Stimulated activated CD8-positive, alpha-beta memory T cell treated with anti-CD3 and anti-CD28 coated beads, Interleukin-12 subunit alpha, Interleukin-12 subunit beta, amount 100 ng/mL, for 1 hour (primary cell): ENCODE measurements around the gene MTOR.
A peak's percentile ranks its signal among the peaks of the same experiment; 100 is the strongest.
"Not testable (repeated sequence)": the region's sequence is repeated elsewhere in the genome, so short reads cannot be mapped to it uniquely, and the experiment has no call there.

Source experiments
- DNase-seq: peaks from one replicate; pipeline ENCODE4 v3.0.0-alpha.2; 2020; ENCODE audit warnings: low read depth

Gene MTOR

DNA sequence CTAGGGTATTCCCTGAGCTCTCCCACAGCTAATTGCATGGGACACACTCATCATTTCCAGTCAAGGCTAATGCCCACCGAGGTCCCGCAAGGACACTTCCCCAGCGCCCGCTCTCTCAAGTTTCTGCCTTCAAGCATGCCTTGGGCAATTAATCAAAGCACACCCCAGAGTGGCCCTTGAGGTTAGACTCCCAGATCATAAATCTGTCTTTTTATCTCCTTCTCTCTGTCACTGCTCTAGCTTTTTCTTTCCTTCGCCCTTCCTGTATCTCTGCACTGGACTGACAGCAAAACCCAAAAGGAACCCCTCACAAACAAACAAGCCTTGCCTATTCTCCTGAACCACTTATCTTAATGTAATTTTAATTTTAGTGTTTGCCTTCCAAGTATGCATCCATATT lies 154.8 kb downstream of the MTOR start:
- no peak for DNase-seq

DNA sequence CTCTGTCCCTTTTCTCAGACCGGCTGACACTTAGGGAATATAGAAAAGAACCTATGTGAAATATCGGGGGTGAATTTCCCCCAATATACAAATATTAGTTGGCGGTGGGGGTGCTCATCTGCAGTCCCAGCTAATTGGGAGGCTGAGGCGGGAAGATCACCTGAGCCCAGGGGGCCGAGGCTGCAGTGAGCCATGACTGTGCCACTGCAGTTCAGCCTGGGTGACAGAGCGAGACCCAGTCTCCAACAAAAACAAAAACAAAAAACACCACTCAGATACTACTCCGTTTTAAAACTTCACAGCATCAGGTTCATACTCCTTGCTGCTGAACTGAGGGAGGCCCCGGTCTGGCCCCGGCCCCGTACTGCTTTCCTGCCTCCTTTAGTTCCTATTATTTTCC lies 156.8 kb downstream of the MTOR start:
- no peak for DNase-seq

DNA sequence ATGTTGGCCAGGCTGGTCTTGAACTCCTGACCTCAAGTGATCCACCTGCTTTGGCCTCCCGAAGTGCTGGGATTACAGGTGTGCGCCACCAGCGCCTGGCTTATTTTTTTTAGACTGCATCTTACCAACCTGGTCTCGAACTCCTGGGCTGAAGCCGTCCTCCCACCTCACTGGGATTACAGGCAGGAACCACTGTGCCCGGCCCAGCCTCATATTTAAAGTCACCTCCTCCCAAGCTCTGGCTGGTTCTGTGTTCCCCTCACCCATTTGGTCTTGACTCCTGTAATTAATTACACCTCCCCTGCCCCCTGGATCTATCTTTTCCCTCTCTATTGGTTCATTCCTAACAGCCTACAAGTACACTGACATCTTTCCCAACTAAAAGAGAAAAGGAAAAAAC lies 161.0 kb downstream of the MTOR start:
- DNase-seq: no peak

DNA sequence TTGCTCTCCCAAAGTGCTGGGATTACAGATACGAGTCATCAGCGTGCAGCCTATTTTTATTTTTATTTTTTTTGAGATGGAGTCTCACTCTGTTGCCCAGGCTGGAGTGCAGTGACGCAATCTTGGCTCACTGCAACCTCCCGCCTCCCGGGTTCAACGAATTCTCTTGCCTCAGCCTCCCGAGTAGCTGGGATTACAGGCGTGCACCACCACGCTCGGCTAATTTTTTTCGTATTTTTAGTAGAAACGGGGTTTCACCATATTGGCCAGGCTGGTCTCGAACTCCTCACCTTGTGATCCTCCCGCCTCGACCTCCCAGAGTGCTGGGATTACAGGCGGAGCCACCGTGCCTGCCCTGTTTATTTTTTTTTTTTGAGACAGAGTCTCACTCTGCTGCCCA lies 161.5 kb downstream of the MTOR start:
- DNase-seq: not testable (repeated sequence)

DNA sequence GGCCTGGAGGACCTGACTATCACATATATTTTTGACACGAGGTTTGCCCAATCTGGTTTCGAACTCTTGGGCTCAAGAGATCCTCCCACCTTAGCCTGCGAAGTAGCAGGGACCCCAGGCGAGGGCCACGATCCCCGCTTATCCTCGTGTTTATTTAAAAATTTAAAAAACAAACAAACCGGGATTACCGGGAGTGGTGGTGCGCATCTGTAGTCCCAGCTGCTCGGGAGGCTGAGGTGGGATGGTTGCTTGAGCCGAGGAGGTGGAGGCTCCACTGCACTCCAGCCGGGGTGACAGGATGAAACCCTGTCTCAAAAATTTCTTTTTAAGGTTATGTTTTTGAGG lies 162.2 kb downstream of the MTOR start:
- no peak for DNase-seq

DNA sequence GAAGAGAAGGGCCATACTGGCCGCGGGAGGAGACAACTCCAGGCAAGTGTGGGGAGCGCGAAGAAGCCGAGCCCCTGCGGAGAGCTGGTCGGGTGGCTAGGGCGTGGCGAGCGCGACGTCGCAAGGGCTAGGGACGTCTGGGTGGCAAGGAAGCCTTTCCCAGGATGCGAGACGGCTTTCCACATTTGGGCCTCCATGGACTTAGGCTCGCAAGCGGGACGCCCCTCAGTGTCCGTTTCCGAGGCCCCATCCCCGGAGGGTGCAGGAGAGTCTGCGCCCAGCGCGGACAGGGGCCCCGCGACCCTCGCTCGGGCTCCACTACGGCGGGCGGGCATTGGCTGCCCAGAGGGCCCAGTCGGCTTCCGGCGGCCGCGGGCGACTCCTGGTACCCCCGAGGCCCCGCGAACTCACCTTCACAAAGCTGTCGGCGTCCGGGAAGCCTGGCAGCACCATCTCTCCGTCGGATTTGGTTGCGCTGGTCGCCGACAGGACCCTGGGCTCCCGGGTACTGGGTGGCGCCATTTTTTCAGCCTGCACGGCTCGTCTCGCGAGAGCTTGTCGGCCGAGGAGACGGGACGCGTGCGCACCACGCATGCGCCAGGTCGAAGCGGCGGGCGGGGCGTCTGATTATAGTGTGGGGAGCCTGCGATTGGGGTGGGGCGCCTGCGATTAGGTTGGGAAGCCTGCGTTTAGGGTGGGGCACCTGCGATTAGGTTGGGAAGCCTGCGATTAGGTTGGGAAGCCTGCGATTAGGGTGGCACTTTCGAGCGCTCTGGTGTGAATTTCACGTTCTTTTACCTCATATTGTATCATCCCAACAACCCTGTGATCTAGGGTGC lies 162.8 kb downstream of the MTOR start, which contains the start of gene EXOSC10:
Gene EXOSC10 (minus strand): TSS at position 560 of the 839 bp plus-strand sequence. CDS start 38 bp downstream, at position 522.
- DNase-seq: peak; percentile 90

DNA sequence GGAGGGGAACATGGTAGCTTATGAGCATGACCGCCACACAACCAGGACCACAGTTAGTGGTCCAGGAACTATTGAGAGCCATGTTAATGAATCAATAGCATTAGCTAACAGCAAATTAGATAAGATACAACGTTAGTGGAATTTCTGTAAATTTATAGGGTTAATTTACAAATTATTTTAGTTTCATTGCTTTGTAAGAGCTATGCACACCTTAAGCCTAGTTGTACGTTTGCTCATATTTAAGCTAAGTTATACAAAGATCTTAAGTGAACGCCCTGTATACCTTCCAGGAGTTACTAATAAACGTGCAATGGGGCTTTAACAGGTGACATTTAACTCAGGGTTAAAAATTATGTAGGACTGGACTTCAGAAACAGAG lies 163.4 kb downstream of the MTOR start:
- no peak for DNase-seq

DNA sequence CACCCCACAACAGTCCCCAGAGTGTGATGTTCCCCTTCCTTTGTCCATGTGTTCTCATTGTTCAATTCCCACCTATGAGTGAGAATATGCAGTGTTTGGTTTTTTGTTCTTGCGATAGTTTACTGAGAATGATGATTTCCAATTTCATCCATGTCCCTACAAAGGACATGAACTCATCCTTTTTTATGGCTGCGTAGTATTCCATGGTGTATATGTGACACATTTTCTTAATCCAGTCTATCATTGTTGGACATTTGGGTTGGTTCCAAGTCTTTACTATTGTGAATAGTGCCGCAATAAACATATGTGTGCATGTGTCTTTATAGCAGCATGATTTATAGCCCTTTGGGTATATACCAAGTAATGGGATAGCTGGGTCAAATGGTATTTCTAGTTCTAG lies 178.6 kb downstream of the MTOR start:
- DNase-seq: not testable (repeated sequence)

DNA sequence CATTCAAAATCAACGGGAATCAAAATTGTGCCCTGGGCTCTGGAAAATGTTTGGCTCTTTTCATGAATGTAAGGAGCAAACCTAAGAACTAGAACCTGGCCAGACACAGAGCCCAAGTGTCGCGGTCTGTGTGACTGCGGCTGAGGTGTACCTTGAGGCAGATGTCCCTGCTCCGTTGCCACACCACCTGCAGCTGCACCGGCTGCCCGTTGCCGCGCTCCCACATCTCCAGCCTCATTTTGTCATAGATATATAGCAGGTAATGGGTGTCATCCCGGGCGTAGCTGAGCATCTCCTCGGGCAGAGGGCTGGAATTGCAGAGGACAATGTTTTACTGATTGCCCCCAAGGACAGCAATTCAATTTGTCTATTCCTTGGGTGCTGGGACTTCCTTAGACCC lies 181.4 kb downstream of the MTOR start:
- no peak for DNase-seq

DNA sequence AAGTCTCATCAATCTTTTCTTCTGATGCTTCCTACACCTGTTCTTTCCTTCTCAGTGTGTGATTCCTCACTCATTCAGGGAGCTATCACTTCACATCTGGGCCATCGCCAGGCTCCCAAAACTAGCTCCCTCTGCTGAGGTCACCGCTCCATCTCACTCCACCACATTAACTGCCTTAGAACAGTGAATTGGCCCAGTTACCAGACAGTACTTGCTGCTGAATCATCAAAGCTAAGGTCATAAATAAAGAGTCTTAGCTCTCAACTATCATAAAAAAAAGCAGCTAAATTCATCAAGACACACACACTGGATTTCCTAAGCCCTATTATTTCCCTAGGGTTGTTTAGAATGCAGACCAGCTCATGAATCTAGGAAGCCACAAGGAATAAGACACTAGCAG lies 183.7 kb downstream of the MTOR start:
- no peak for DNase-seq

DNA sequence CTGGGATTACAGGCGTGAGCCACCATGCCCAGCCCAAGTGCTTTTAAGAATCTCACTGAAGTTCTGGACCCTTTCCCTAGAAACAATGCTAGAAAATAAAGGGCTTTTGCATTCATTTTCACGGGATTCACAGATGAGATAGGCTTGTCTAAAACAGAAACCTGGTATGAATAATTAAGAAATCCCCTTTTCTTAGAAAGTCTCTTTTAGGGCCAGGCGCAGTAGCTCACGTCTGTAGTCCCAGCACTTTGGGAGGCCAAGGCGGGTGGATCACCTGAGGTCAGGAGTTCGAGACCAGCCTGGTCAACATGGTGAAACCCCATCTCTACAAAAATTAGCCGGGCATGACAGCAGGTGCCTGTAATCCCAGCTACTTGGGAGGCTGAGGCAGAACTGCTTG lies 189.0 kb downstream of the MTOR start:
- DNase-seq: not testable (repeated sequence)

DNA sequence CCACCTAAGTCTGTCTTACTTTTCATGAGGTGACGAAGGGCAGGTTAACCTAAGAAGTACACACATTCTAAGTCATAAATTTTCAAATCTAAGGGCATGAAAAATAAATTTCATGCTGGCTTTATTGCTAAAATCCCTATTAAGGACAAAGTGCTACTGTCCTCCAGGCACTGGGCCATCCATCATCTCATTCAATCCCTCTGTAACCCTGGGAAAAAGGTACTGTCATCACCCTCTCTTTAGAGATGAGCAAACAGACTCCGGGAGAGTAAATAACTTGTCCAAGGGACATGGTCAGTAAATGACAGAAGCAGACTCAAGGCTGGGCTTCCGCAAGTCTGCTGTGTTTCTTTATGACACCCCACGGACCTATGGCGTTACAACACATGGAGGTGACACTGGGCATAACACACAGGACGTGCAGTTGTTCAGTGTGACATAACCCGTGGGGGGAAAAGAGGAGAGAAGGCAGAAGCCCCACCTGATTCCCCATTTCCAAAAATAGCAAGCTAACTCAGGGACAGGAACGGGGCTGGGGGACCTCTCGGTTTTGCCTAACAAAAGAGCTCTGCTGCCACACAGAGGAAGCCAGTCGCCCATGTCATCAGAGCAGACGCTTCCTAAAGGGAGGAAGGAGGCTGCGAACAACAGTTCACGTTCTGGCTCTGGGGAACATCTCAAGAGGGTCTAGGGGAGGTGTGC lies 190.0 kb downstream of the MTOR start:
- no peak for DNase-seq

DNA sequence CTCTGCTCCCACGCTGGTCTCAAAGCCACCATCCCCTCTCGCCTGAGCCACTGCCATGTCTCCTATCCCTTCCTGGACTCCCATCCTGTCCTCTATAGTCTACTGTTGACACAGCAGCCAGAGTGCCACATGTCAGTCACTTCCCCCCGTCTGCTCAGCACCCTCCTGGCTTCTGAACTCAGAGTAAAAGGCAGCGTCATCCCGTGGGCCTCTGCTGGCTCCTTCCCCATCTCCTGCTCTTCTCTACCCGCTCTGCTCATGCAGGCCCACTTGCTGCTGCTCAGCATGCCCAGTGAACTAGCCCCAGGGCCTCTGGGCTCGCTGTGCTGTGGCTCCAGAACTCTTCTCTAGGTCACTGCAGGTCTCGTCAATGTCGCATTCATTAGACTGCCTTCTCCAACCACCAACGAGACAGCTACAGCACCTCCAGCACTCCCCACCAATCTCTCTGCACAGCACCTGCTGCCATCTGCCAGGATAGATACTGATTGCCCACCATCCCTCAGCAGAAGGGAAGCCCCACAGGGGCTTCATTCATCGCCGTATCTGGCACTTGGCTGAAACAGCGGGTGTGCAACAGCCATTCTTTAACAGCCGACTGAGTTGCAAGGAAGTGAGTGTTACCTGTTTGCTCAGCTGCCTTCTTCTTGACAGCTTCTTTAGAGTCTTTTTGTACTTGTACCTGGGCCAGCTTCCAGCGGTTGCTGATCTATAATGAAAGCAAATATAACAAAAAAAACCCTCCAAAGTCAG lies 190.7 kb downstream of the MTOR start:
- no peak for DNase-seq

DNA sequence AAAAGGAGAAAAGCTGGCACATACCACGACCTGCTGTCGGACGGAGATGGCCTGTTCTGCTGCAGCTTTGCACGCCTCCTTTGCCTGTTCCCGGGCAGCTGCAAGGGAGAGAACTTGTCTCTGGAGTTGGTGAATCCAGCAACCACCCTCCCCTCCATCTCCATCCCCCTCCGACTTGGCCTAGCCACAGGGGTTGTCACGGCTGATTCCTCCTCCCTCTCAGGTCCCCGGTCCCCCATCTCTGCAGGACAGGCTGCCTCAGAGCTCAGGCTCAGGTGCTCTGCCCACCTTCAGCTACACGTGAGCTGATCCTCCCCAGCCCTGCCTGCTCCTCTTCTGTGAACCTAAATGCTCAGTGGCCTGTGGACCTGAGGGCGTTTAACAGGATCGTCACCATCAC lies 191.5 kb downstream of the MTOR start:
- DNase-seq: no peak

DNA sequence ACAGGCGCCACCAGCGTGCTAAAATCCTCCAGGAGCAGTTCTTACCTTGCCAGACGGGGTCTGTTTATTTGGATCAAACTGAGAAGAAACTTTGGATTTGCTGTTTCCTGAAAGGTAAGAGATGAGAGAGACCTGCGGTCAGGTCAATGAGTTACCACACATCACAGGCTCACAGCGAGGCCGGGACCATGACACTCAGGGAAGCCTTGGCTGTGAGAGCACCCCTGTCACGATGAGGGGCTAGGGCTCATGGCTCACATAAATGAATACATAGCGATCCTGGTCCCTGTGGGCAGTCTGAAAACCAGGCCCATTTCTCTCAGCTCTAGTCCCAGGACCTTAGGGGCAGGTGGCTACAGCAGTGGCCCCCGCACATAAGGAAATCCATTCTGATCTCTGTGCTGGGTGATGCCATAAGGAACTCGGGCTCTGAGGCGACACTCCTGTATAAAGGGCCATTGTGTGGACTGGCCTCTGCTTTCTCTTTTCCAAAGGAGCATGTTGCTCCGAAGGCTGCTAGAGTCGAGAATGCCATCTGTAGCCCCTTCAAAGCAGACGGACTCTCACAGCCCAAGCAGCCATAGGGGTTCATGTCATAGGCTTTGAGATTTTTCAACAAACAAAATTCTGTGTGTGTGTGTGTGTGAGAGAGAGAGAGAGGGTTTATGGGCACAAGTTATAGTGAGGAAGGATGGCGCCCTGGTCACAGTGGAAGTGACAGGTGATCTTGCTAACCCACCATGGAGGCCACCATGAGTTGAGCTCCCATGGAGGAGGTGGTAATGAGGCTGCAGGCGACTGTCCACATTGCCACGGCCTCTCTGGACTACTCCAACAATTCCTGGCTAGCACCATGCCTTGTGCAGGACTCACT lies 193.5 kb downstream of the MTOR start:
- DNase-seq: no peak

DNA sequence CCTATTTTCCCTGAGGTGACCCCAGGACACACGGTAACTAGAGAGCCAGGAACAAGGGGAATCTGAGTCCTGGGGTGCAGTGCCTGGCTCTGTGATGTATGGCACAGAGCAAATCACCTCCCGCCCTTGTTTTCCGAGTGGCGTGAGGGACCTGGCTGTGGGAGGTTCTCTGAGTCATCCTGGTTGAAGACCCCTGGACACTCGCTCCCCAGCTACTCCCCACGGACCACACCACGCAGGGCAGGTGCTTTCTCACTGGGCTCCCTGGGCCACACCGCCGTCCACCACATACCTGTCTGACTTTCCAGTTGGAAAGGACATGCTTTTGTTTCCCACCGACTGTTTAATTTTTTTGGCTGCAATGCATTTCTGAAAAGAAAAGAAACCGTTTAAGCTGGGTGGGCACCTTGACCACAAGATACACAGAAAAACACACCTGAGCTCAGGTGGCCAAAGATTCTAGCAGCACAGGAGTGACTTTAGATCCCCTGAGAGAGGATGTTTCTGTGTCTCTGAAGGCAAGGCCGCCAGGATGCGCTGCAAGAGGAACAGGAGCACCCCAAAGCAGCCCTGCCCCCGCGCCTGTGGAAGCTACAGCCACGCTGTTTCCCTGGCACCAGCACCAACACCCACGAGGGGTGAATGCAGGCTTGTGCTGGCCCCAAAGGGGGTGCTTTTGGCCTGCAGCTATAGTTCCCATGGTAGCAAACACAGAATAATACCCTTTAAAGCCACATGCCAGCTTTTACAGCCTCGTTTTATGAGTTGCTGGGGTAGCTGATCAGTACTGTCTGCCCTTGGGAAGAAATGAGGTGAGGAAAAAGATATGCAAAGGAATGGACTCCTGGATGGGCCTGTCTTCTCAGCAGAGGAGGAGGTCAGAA lies 194.4 kb downstream of the MTOR start:
- DNase-seq: no peak

DNA sequence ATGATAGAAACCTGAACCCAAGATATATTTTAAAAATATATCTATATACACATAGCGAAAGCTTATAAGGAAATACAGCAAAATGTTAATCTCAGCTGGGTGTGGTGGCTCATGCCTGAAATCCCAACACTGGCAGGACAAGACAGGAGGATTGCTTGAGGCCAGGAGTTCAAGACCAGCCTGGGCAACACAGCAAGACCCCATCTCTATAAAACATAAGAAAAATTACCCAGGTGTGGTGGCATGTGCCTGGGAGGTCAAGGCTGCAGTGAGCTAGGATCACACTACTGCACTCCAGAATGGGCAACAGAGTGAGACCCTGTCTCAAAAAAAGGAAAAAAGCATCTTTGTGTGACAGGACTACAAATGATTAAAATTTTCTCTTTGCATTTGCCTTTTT lies 196.6 kb downstream of the MTOR start:
- no peak for DNase-seq

DNA sequence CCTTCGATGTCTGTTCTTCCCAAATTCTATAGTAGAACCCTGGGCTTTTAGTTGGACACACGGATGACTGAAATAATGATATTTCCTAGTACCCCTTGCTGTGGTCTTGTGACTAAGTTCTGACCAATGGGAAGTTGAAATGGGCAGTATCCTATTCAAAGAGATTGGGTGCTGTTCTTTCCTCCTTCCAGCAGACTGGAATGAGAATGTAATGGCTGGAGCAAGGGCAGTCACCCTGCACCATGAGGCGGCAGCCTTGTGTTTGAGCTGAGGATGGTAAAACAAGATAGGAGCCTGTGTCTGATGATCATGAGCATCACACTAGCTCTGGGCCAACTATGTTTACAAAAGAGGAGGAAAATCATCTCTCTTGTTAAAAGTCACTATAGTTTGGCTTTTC lies 197.4 kb downstream of the MTOR start:
- DNase-seq: no peak

DNA sequence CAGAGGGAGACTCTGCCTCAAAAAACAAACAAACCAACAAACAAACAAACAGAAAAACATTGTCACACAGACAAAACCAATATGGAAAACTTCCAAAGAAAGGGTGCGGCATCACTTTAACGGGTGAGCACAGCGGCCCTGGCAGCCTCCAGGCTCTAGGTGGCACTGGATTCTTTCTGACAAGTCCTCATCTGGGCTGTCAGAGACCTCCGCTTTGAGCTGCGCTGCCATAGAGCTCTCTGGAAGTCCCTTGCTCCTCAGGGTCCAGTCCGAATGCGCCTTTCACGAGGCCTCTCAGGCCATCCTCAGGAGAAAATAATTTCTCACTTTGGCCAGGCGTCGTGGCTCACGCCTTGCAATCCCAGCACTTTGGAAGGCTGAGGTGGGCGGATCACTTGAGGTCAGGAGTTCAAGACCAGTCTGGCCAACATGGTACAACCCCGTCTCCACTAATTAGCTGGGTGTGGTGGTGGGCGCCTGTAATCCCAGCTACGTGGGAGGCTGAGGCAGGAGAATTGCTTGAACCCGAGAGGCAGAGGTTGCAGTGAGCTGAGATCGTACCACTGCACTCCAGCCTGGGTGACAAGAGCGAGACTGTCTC lies 198.3 kb downstream of the MTOR start:
- not testable (repeated sequence) for DNase-seq

DNA sequence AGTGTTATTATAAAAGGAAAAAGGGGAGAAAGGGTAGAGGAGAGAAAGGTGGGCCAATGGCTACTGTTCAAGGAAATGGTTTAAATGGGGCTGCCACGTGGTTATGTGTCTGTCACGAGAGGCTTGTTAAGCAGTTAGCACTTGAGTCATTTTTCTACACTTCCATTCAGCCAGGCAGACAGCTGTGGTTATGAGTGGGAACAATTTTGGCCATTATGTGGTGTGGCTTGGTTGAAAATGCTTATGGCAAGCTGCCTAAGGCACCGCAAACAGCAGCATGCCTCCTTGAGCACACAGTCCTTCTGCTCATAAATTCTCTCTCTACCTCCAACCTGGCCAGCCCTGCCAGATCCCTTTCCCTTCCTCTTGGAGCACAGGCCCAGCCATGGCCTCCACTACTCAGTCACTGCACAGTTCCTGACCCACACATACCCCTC lies 199.4 kb downstream of the MTOR start:
- DNase-seq: no peak
